ENCODE data around the gene HERPUD2.

The HERPUD2 gene

DNA sequence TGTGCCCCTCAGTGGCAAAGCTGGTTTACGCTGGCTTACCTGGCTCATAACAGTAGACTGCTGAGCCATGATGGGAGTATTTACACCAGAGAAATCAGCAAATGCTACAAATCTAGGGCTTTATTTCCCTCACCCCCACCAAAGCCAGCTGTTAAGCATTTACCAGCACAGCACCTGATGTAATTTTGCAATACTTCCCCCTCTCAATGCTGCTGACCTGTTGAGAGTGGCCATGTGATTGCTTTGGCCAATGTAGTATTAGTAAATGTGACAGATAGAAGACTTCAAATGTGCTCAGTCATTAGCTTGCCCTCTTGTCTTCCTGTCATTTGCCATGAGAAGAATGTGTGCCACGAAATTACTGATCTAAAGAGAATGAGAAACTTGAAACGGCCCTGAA is 46.6 kb downstream of the HERPUD2 start:
- Mint-ChIP-seq H3K36me3 (ENCODE audit: low read depth) (peaks cover 66% of the 10 kb centered on the region), H3K4me1 (ENCODE audit: low read depth) (peaks cover 48% of the 10 kb centered on the region), H3K27me3 (no peaks in the 10 kb centered on the region), H3K9me3 (peaks cover 15% of the 10 kb centered on the region), H3K4me3 (no peak overlapping the region), H3K27ac (no peak overlapping the region)
- intact Hi-C loops (cut with micrococcal nuclease), result loop anchor here (10.0 kb wide), 1 partner anchor 256 kb away; no protein-coding TSS in a partner anchor

DNA sequence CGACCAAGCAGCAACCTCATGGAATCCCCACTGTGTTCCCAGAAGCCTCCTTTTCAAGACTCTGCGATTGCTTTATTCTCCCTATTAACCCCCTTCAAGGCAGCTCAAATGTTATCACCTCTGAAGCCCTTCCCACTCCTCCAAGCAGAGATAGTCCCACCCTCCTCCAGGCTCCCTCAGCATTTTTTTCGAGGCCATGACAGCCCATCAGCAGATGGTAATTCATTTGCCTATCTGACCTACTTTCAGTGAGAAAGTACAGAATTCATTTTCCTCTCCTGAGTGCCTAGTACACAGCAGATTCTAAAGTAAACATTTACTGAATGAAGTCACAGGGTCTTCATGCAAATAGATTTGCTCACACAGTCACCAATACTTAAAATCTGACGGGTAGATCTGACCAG is 47.8 kb downstream of the HERPUD2 start:
- Mint-ChIP-seq H3K9me3 (peaks cover 3% of the 10 kb centered on the region), H3K4me3 (no peak overlapping the region), H3K4me1 (ENCODE audit: low read depth) (peaks cover 44% of the 10 kb centered on the region), H3K36me3 (ENCODE audit: low read depth) (peaks cover 54% of the 10 kb centered on the region), H3K27me3 (no peaks in the 10 kb centered on the region), H3K27ac (peak overlapping the region; percentile 33)
- intact Hi-C loops (cut with micrococcal nuclease), result loop anchor here (10.0 kb wide), 1 partner anchor 258 kb away; no protein-coding TSS in a partner anchor

DNA sequence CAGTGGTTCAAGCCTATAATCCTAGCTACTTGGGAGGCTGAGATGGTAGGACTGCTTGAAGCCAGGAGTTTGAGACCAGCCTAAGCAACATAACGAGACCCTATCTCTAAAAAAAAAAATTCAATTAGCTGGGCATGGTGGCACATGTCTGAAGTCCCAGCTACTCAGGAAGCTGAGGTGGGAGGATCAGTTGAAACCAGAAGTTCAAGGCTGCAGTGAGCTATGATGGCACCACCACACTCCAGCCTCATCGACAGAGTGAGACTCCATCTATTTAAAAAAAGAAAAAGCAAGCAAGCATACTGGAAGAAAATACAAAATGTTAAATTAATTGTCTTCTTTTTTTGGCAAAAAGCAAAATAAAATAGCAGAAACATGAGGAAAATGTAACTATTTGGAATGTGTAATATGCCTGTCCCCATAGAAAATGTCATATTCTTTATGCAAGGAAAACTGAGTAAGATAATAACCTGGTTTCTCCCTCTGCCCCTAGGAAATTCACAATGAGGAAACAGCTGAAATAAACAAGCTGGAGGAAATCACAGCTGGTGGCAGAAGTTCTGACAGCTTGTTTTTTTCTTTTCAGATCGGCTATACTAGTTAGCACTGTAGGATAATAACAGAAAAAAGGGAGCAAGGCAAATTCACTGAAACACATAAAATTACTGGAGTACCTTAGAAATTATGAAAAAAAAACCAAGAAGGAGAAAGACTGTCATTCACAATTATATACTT is 48.5 kb downstream of the HERPUD2 start:
- Mint-ChIP-seq H3K27ac (peak overlapping the region; percentile 33), H3K27me3 (no peaks in the 10 kb centered on the region), H3K4me1 (ENCODE audit: low read depth) (peaks cover 46% of the 10 kb centered on the region), H3K9me3 (no peaks in the 10 kb centered on the region), H3K4me3 (no peak overlapping the region), H3K36me3 (ENCODE audit: low read depth) (peaks cover 48% of the 10 kb centered on the region)
- intact Hi-C loops (cut with micrococcal nuclease), result loop anchor here (10.0 kb wide), 1 partner anchor 258 kb away; no protein-coding TSS in a partner anchor

- Mint-ChIP-seq H3K27ac (no peak overlapping the region), H3K4me1 (ENCODE audit: low read depth) (peaks cover 42% of the 10 kb centered on the region), H3K36me3 (ENCODE audit: low read depth) (peaks cover 41% of the 10 kb centered on the region), H3K27me3 (no peaks in the 10 kb centered on the region), H3K9me3 (no peaks in the 10 kb centered on the region), H3K4me3 (no peak overlapping the region)
- intact Hi-C loops (cut with micrococcal nuclease), result loop anchor here (10.0 kb wide), 1 partner anchor 259 kb away; no protein-coding TSS in a partner anchor
Measured at GRCh38 chr7:35645691-35646090, 49.2 kb downstream of the HERPUD2 start.

- Mint-ChIP-seq H3K4me3 (no peak overlapping the region), H3K27me3 (no peaks in the 10 kb centered on the region), H3K36me3 (ENCODE audit: low read depth) (peaks cover 68% of the 10 kb centered on the region), H3K4me1 (ENCODE audit: low read depth) (peaks cover 6% of the 10 kb centered on the region), H3K27ac (no peak overlapping the region), H3K9me3 (no peaks in the 10 kb centered on the region)
- intact Hi-C loops (cut with micrococcal nuclease), result no loop called here
Measured at GRCh38 chr7:35630024-35630972, 64.6 kb downstream of the HERPUD2 start.

DNA sequence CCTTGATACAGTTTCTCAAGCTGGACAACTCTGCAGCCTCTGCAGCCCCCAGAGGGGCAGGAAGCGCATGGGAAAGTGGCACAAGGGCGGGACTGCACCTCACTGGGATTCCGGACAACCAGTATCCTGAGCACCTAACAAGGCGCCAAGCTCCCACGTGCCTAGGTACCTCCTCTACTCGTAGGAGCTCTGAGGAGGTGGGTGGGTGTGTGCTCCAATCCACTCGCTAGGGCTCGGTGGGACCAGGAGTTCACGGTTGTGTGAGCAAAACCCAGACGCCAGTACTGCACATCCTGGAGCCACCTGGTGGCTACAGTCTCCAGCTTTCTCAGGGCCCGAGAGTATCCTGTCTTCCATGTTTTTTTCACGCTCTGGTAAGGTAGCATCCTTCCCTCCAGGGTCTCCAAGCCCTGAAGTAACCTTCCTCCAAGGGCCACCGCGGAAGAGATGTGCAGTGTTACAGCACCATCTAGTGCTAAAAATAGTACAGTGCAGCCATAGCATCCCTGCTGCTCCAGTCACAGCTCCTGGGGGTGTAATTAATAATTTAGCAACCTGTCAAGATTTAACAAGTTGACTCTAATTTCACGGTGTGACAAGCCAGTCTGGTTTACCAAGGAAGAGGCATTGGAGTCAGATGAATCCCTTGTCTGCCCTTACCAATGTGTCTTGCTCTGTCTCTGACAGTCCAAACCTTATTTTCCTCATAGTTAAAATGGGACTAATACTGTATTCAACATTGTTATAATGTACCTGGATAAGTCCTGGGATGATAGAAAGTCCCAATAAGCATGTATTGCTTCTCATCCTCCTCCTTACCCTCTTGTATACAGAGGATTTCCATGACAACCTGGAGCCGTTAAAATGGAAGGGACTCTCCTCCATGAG is 70.4 kb downstream of the HERPUD2 start:
- Mint-ChIP-seq H3K27me3 (no peaks in the 10 kb centered on the region), H3K4me1 (ENCODE audit: low read depth) (no peaks in the 10 kb centered on the region), H3K4me3 (no peak overlapping the region), H3K27ac (no peak overlapping the region), H3K36me3 (ENCODE audit: low read depth) (peaks cover 21% of the 10 kb centered on the region), H3K9me3 (no peaks in the 10 kb centered on the region)
- intact Hi-C loops (cut with micrococcal nuclease), result loop anchor here (1.0 kb wide), 2 partner anchors 87 to 199 kb away; no protein-coding TSS in a partner anchor

- Mint-ChIP-seq H3K36me3 (ENCODE audit: low read depth) (peaks cover 9% of the 10 kb centered on the region), H3K27ac (no peak overlapping the region)
Measured at GRCh38 chr7:35623381-35623780, 71.6 kb downstream of the HERPUD2 start.

DNA sequence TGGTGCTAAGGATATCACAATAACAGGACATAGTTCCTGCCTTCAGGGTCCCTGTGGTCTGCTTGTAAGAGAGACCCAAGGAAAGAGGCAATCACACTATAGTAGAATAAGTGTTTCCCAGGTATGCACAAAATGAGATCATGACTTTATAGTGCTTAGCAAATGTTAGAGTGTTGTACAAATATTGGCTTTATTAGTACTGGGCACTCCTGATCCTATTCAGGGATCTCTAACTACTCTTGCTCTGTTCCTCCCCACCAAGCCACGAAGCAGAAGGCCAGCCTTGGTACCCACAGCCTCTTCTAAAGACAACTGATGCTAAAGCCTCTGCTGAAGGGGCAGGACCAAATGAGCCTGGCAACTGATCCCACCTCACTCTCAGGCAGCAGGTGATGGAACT is 75.1 kb downstream of the HERPUD2 start:
- Mint-ChIP-seq H3K9me3 (no peaks in the 10 kb centered on the region), H3K4me3 (no peak overlapping the region), H3K27me3 (no peaks in the 10 kb centered on the region), H3K4me1 (ENCODE audit: low read depth) (no peaks in the 10 kb centered on the region), H3K27ac (no peak overlapping the region), H3K36me3 (ENCODE audit: low read depth) (no peaks in the 10 kb centered on the region)
- intact Hi-C loops (cut with micrococcal nuclease), result loop anchor here (10.0 kb wide), 1 partner anchor 415 kb away; no protein-coding TSS in a partner anchor

More at GRCh38 chr7:35623381-35623780, 71.6 kb downstream of the HERPUD2 start:
- H3K4me3 Mint-ChIP-seq, result no peak overlapping the region
- intact Hi-C loops (cut with micrococcal nuclease), result no loop called here
- H3K27me3 Mint-ChIP-seq, result no peaks in the 10 kb centered on the region
- no peaks in the 10 kb centered on the region for H3K9me3 Mint-ChIP-seq
- no peaks in the 10 kb centered on the region for H3K4me1 Mint-ChIP-seq (ENCODE audit: low read depth)

DNA sequence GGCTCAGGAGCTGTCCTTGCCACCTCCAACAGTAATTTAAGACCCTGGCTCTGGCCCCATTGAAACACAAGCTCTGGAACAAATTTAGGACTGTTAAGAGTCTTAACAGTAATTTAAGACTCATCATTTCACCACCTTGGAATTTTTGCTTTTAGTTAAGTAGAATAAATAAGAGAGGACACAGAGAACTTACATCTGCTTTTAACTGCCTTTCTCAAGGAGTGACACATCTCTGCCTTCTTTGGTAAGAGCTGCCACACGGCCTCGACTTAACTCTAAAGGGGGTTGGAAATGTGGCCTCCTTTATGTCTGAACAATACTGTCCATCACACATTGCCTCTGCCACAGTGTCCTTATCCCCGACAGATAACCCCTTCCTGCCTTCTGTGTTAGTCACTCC is 77.9 kb downstream of the HERPUD2 start:
- Mint-ChIP-seq H3K27ac (no peak overlapping the region), H3K4me3 (no peak overlapping the region), H3K36me3 (ENCODE audit: low read depth) (no peaks in the 10 kb centered on the region), H3K9me3 (no peaks in the 10 kb centered on the region), H3K4me1 (ENCODE audit: low read depth) (no peaks in the 10 kb centered on the region), H3K27me3 (no peaks in the 10 kb centered on the region)
- intact Hi-C loops (cut with micrococcal nuclease), result loop anchor here (10.0 kb wide), 1 partner anchor 412 kb away; no protein-coding TSS in a partner anchor

GRCh38 chr7:35613150-35613549 is 81.8 kb downstream of the HERPUD2 start:
- H3K9me3 Mint-ChIP-seq, result no peaks in the 10 kb centered on the region
- H3K27me3 Mint-ChIP-seq, result peaks cover 2% of the 10 kb centered on the region
- no peak overlapping the region for H3K27ac Mint-ChIP-seq
- H3K36me3 Mint-ChIP-seq (ENCODE audit: low read depth), result no peaks in the 10 kb centered on the region
- no peak overlapping the region for H3K4me3 Mint-ChIP-seq
- no peaks in the 10 kb centered on the region for H3K4me1 Mint-ChIP-seq (ENCODE audit: low read depth)
- intact Hi-C loops (cut with micrococcal nuclease), result loop anchor here (10.0 kb wide), 1 partner anchor 408 kb away; no protein-coding TSS in a partner anchor

DNA sequence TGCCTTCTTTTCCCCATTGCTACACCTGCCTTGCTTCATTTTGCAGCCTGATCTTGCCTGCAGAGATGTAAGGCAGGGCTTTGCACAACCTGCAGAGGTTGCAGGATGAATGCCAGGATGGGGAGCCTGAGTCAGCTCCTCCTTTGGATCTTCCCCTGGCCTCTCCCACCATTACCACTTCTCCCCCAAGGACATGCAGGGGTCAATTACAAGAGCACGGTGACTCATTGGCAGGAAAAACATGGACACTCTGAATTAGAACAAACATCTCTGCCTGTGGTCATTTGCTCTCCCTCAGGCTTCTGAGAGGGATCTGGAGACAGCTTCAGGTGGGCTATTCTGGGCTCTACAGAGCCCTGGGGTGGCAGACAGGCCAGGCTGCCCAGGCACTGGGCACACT is 89.2 kb downstream of the HERPUD2 start:
- Mint-ChIP-seq H3K4me1 (ENCODE audit: low read depth) (no peaks in the 10 kb centered on the region), H3K27ac (no peak overlapping the region), H3K9me3 (no peaks in the 10 kb centered on the region), H3K36me3 (ENCODE audit: low read depth) (no peaks in the 10 kb centered on the region), H3K4me3 (no peak overlapping the region), H3K27me3 (peaks cover 4% of the 10 kb centered on the region)
- intact Hi-C loops (cut with micrococcal nuclease), result no loop called here

DNA sequence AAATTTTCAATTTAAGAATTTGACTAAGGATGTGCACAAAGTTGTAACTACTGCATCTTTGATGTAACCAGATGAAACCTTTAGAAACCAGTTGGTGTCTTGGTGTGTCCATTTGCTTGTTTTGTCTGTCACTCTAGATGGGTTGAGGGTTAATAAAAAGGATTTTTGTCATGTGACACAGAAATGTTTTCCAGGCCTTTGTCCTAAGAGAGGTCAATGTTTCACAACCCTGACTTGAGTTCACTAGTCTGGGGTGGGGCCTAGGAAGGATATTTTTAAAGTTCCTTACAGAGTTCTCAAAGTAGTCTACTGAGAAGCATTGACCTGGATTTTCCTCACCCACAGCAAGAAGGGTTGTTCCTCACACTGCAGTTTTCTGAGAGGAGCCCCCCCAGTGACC is 90.3 kb downstream of the HERPUD2 start:
- Mint-ChIP-seq H3K27me3 (peaks cover 4% of the 10 kb centered on the region), H3K9me3 (no peaks in the 10 kb centered on the region), H3K27ac (no peak overlapping the region), H3K4me1 (ENCODE audit: low read depth) (peaks cover 2% of the 10 kb centered on the region), H3K36me3 (ENCODE audit: low read depth) (no peaks in the 10 kb centered on the region), H3K4me3 (no peak overlapping the region)
- intact Hi-C loops (cut with micrococcal nuclease), result no loop called here

DNA sequence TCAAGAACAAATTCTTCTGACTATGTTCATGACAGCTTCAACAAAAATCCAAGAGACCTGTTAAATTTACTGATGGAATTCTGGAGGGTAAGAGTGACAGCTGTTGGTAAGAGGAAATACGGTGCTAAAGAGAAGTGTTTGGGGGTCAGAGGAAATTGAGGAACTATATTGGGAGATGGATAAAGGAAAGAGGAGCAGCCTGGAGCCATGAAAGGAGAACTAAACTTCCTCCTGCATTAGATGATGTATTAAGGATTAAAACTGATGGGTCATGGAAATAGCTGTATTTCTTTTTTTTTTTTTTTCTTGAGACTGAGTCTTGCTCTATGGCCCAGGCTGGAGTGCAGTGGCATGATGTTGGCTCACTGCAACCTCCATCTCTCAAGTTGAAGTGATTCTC is 95.3 kb downstream of the HERPUD2 start:
- Mint-ChIP-seq H3K9me3 (no peaks in the 10 kb centered on the region), H3K36me3 (ENCODE audit: low read depth) (no peaks in the 10 kb centered on the region), H3K4me1 (ENCODE audit: low read depth) (peaks cover 16% of the 10 kb centered on the region), H3K27ac (no peak overlapping the region), H3K4me3 (no peak overlapping the region), H3K27me3 (no peaks in the 10 kb centered on the region)
- intact Hi-C loops (cut with micrococcal nuclease), result no loop called here

All from dendritic cell treated with granulocyte-macrophage colony-stimulating factor and Interleukin-4, amounts not matched to agents 40 ng/mL and 50 ng/mL, for 4 days (primary cell).